Measurements from ENCODE around the gene PROCA1.
"Not testable (repeated sequence)": the region's sequence is repeated elsewhere in the genome, so short reads cannot be mapped to it uniquely, and the experiment has no call there.

PROCA1 gene

GRCh38 chr17:28667870-28668269 is 43.8 kb downstream of the PROCA1 start:
- no peak for DNase-seq (ENCODE audit: low read depth)

GRCh38 chr17:28665994-28666393 is 45.7 kb downstream of the PROCA1 start:
- DNase-seq (ENCODE audit: low read depth): no peak

- no peak for DNase-seq (ENCODE audit: low read depth)
Measured at GRCh38 chr17:28663723-28664122, 48.0 kb downstream of the PROCA1 start.

- no peak for DNase-seq (ENCODE audit: low read depth)
Measured at GRCh38 chr17:28662527-28662829, 49.2 kb downstream of the PROCA1 start.

GRCh38 chr17:28661635-28662526 is 49.8 kb downstream of the PROCA1 start, which contains the start of the genes SDF2 and SUPT6H:
Gene SDF2 (minus strand): TSS chr17:28661906. CDS start chr17:28661876, 30 bp downstream.
Gene SUPT6H (plus strand): TSS chr17:28662205. CDS start chr17:28673402, 11,197 bp downstream.
- DNase-seq (ENCODE audit: low read depth): peak; percentile 98

GRCh38 chr17:28659497-28659881 is 52.2 kb downstream of the PROCA1 start:
- DNase-seq (ENCODE audit: low read depth): not testable (repeated sequence)

- DNase-seq (ENCODE audit: low read depth): not testable (repeated sequence)
Measured at GRCh38 chr17:28658766-28659496, 52.8 kb downstream of the PROCA1 start.

- DNase-seq (ENCODE audit: low read depth): not testable (repeated sequence)
Measured at GRCh38 chr17:28658342-28658741, 53.3 kb downstream of the PROCA1 start.

GRCh38 chr17:28657756-28658155 is 53.9 kb downstream of the PROCA1 start:
- DNase-seq (ENCODE audit: low read depth): no peak

- no peak for DNase-seq (ENCODE audit: low read depth)
Measured at GRCh38 chr17:28655160-28655559, 56.5 kb downstream of the PROCA1 start.
